HepG2 (cell line): ENCODE measurements around the gene OPRL1. TPM values are rescaled to one million over a fixed set of nuclear protein-coding genes. Genes with fewer than 3 reads are reported as not detected.

Experiments
- AHR ChIP-seq: IDR thresholded peaks from 2 replicates; pipeline ENCODE4 v1.6.1; 2018; ENCODE audit warnings: missing genetic modification reagents, missing compliant biosample characterization
- CEBPG ChIP-seq: IDR thresholded peaks from 2 replicates; pipeline ENCODE4 v1.6.1; 2016
- DNMT1 ChIP-seq: sonication (generic); formaldehyde crosslinking; IDR thresholded peaks from 2 replicates; pipeline ENCODE4 v1.5.1; 2020; ENCODE audit warnings: mild to moderate bottlenecking, missing genetic modification reagents
- EED ChIP-seq: sonication (generic); formaldehyde crosslinking; IDR thresholded peaks from 2 replicates; pipeline ENCODE4 v1.5.0; 2020; ENCODE audit warnings: mild to moderate bottlenecking, missing genetic modification reagents
- HNRNPLL ChIP-seq: fragments of 200-400 bp; formaldehyde crosslinking; IDR thresholded peaks from 2 replicates; pipeline ENCODE4 v1.6.1; 2017; ENCODE audit warnings: mild to moderate bottlenecking, low read depth, low read length; ENCODE audit not compliant: poor library complexity, severe bottlenecking
- MEF2D ChIP-seq: sonication (generic); formaldehyde crosslinking; IDR thresholded peaks from 2 replicates; pipeline ENCODE4 v1.5.1; 2020; ENCODE audit warnings: mild to moderate bottlenecking, missing genetic modification reagents
- MZF1 ChIP-seq: sonication (generic); formaldehyde crosslinking; IDR thresholded peaks from 2 replicates; pipeline ENCODE4 v1.8.1; 2023; ENCODE audit warnings: mild to moderate bottlenecking, missing genetic modification reagents, borderline replicate concordance
- NFKBIZ ChIP-seq: IDR thresholded peaks from 2 replicates; pipeline ENCODE4 v1.6.1; 2018; ENCODE audit warnings: missing genetic modification reagents, missing compliant biosample characterization
- NKX3-1 ChIP-seq: sonication (generic); formaldehyde crosslinking; IDR thresholded peaks from 2 replicates; pipeline ENCODE4 v1.5.0; 2020; ENCODE audit warnings: missing genetic modification reagents
- NR1H2 ChIP-seq: sonication (generic); formaldehyde crosslinking; IDR thresholded peaks from 2 replicates; pipeline ENCODE4 v1.8.1; 2022; ENCODE audit warnings: low read depth, missing genetic modification reagents, borderline replicate concordance
- NR2C2 ChIP-seq: sonication (generic); formaldehyde crosslinking; IDR thresholded peaks from 2 replicates; pipeline ENCODE4 v1.4.0; 2020; ENCODE audit warnings: missing genetic modification reagents, mild to moderate bottlenecking, moderate library complexity, borderline replicate concordance
- SNAI1 ChIP-seq: sonication (generic); formaldehyde crosslinking; IDR thresholded peaks from 2 replicates; pipeline ENCODE4 v1.5.0; 2020; ENCODE audit warnings: mild to moderate bottlenecking, missing genetic modification reagents, borderline replicate concordance
- XRCC5 ChIP-seq: fragments of 200-400 bp; formaldehyde crosslinking; optimal IDR thresholded peaks from 2 replicates; pipeline ENCODE3; 2017; ENCODE audit warnings: mild to moderate bottlenecking, low read length
- ZBTB20 ChIP-seq: sonication (generic); formaldehyde crosslinking; IDR thresholded peaks from 2 replicates; pipeline ENCODE4 v1.8.1; 2023; ENCODE audit warnings: missing genetic modification reagents, low read depth, mild to moderate bottlenecking, borderline replicate concordance
- ZFP36L1 ChIP-seq: sonication (generic); formaldehyde crosslinking; IDR thresholded peaks from 2 replicates; pipeline ENCODE4 v1.8.0; 2022; ENCODE audit warnings: mild to moderate bottlenecking, missing genetic modification reagents, moderate library complexity
- ZKSCAN5 ChIP-seq: sonication (generic); formaldehyde crosslinking; IDR thresholded peaks from 2 replicates; pipeline ENCODE4 v1.5.1; 2020; ENCODE audit warnings: mild to moderate bottlenecking, missing genetic modification reagents
- ZNF451 ChIP-seq: sonication (generic); formaldehyde crosslinking; IDR thresholded peaks from 2 replicates; pipeline ENCODE4 v1.5.0; 2020; ENCODE audit warnings: mild to moderate bottlenecking, missing genetic modification reagents
- ZNF501 ChIP-seq: sonication (generic); formaldehyde crosslinking; IDR thresholded peaks from 2 replicates; pipeline ENCODE4 v1.5.1; 2020; ENCODE audit warnings: mild to moderate bottlenecking, moderate library complexity, missing genetic modification reagents
- ZNF543 ChIP-seq: sonication (generic); formaldehyde crosslinking; IDR thresholded peaks from 2 replicates; pipeline ENCODE4 v1.4.0; 2020; ENCODE audit warnings: mild to moderate bottlenecking, missing genetic modification reagents
- ZNF678 ChIP-seq: sonication (generic); formaldehyde crosslinking; IDR thresholded peaks from 2 replicates; pipeline ENCODE4 v1.4.0; 2020; ENCODE audit warnings: mild to moderate bottlenecking, missing genetic modification reagents
- ZNF777 ChIP-seq: sonication (generic); formaldehyde crosslinking; IDR thresholded peaks from 2 replicates; pipeline ENCODE4 v1.4.0; 2020; ENCODE audit warnings: missing genetic modification reagents
- ZNF780A ChIP-seq: sonication (generic); formaldehyde crosslinking; IDR thresholded peaks from 2 replicates; pipeline ENCODE4 v1.8.0; 2022; ENCODE audit warnings: mild to moderate bottlenecking, missing genetic modification reagents, moderate library complexity
- ZNF883 ChIP-seq: sonication (generic); formaldehyde crosslinking; IDR thresholded peaks from 2 replicates; pipeline ENCODE4 v1.5.1; 2020; ENCODE audit warnings: mild to moderate bottlenecking, missing genetic modification reagents; ENCODE audit errors: not compliant biosample characterization
- polyA plus RNA-seq, 8 experiments: library from polyadenylated mRNA; depleted of rRNA in 3 of 8; stranded (reverse) in 7 of 8; unstranded in 1 of 8; fragments of >200 nt; fragmentation: Illumina TruSeq in 4 of 8; extraction: Trizol in 4 of 8; gene quantifications; 2 replicates each; pipeline versions ENCODE4 v1.2.1 to v1.2.3, GENCODE V29; 2011 to 2016; ENCODE audit warnings: low read depth in 4 of 8, missing spikeins in 1 of 8, mixed read lengths in 1 of 8; ENCODE audit not compliant: insufficient read depth in 1 of 8
- total RNA-seq, 5 experiments: library from RNA; depleted of rRNA; stranded (reverse); fragments of >200 nt; fragmentation: Illumina TruSeq; extraction: Trizol; gene quantifications; 2 replicates each; pipeline ENCODE4 v1.2.3, GENCODE V29; 2016; ENCODE audit warnings: low read depth in 1 of 5
- TF ChIP-seq, protein P1 (sequence below): IDR thresholded peaks from 2 replicates; pipeline ENCODE4 v1.6.1; 2016; ENCODE audit warnings: low read depth, missing genetic modification reagents, missing compliant biosample characterization
- TF ChIP-seq, protein P2 (sequence below): sonication (generic); formaldehyde crosslinking; conservative IDR thresholded peaks from 2 replicates; pipeline ENCODE4 v1.8.1; 2023; ENCODE audit warnings: missing genetic modification reagents

The OPRL1 gene
- total and polyA plus RNA-seq, 2 of the 13 experiments (the other 11 are each of a cell fraction or from before 2014, with no cell fraction given) = 0.35 to 0.71 TPM

DNA sequence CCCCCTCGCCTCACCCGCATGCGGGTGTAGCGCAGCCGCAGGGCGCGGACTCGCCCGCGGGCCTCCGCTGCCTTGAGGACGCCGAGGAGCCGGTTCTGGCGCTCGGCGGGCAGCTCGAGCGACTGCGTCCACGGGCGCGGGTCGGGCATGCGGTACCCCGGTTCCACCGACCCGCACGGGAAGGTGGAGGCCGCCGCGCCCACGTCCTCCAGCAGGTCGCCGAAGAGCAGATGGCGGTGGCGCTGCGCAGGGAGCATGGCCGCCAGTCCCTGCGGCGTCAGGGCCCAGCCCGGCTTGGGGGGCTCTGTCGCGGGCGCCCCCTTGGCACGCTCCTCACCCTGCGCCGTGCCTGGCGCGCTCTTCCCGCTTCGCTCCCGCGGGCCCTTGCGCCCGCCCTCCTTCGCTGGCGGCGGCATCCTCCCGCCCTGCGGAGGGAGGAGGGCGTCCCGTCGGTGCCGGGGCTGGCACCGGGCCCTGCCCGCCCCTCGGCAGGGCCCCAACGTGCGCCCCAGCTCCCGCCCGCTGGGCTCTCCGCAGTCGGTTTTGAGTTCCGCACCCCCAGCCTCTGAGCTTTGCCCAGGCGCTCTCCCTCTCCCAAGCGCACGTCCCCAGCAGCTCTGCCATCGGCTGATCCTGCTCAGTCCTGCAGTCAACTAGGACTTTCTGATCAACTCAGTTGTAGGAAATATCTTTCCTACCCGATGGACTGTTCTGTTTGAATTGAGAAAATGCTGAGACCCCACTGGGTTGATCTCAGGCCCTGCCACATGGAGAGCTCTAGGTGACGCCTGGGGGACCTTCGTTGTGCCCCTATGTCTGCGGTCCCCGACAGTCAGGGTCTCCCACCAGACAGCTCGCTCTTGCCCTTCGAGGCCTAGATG, 4.2 kb downstream of the OPRL1 start, which contains the start of gene LKAAEAR1 (continued):
- TF ChIP-seq, protein P1, sequence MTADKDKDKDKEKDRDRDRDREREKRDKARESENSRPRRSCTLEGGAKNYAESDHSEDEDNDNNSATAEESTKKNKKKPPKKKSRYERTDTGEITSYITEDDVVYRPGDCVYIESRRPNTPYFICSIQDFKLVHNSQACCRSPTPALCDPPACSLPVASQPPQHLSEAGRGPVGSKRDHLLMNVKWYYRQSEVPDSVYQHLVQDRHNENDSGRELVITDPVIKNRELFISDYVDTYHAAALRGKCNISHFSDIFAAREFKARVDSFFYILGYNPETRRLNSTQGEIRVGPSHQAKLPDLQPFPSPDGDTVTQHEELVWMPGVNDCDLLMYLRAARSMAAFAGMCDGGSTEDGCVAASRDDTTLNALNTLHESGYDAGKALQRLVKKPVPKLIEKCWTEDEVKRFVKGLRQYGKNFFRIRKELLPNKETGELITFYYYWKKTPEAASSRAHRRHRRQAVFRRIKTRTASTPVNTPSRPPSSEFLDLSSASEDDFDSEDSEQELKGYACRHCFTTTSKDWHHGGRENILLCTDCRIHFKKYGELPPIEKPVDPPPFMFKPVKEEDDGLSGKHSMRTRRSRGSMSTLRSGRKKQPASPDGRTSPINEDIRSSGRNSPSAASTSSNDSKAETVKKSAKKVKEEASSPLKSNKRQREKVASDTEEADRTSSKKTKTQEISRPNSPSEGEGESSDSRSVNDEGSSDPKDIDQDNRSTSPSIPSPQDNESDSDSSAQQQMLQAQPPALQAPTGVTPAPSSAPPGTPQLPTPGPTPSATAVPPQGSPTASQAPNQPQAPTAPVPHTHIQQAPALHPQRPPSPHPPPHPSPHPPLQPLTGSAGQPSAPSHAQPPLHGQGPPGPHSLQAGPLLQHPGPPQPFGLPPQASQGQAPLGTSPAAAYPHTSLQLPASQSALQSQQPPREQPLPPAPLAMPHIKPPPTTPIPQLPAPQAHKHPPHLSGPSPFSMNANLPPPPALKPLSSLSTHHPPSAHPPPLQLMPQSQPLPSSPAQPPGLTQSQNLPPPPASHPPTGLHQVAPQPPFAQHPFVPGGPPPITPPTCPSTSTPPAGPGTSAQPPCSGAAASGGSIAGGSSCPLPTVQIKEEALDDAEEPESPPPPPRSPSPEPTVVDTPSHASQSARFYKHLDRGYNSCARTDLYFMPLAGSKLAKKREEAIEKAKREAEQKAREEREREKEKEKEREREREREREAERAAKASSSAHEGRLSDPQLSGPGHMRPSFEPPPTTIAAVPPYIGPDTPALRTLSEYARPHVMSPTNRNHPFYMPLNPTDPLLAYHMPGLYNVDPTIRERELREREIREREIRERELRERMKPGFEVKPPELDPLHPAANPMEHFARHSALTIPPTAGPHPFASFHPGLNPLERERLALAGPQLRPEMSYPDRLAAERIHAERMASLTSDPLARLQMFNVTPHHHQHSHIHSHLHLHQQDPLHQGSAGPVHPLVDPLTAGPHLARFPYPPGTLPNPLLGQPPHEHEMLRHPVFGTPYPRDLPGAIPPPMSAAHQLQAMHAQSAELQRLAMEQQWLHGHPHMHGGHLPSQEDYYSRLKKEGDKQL = peak; percentile 3; the same call in 1 of the 2 replicates
- TF ChIP-seq DNMT1 (CRISPR knock-in tag) (peak; percentile 88; the same call in 1 of the 2 replicates), SNAI1 (CRISPR knock-in tag) (no peak), ZKSCAN5 (no peak), NKX3-1 (CRISPR knock-in tag) (no peak), MZF1 (no peak), XRCC5 (peak; percentile 14), NR2C2 (peak; percentile 59), ZNF501 (CRISPR knock-in tag) (no peak), ZNF780A (CRISPR knock-in tag) (no peak), HNRNPLL (peak; percentile 28), ZNF543 (CRISPR knock-in tag) (no peak), ZNF678 (CRISPR knock-in tag) (peak; percentile 72; the same call in 1 of the 2 replicates), NR1H2 (CRISPR knock-in tag) (peak; percentile 48; the same call in 1 of the 2 replicates), EED (CRISPR knock-in tag) (peak; percentile 43; the same call in 1 of the 2 replicates), MEF2D (CRISPR knock-in tag) (no peak), AHR (CRISPR knock-in tag) (no peak), ZNF451 (CRISPR knock-in tag) (peak; percentile 80; the same call in 1 of the 2 replicates), ZFP36L1 (CRISPR knock-in tag) (no peak), ZNF883 (CRISPR knock-in tag) (no peak), CEBPG (CRISPR knock-in tag) (no peak), ZNF777 (CRISPR knock-in tag) (peak; percentile 96), NFKBIZ (CRISPR knock-in tag) (no peak), ZBTB20 (CRISPR knock-in tag) (no peak)
- TF ChIP-seq, protein P2, sequence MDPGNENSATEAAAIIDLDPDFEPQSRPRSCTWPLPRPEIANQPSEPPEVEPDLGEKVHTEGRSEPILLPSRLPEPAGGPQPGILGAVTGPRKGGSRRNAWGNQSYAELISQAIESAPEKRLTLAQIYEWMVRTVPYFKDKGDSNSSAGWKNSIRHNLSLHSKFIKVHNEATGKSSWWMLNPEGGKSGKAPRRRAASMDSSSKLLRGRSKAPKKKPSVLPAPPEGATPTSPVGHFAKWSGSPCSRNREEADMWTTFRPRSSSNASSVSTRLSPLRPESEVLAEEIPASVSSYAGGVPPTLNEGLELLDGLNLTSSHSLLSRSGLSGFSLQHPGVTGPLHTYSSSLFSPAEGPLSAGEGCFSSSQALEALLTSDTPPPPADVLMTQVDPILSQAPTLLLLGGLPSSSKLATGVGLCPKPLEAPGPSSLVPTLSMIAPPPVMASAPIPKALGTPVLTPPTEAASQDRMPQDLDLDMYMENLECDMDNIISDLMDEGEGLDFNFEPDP (CRISPR knock-in tag) = peak; percentile 88; the same call in 1 of the 2 replicates
